Measurements from ENCODE around the gene OTUB1. TPM values are rescaled to one million over a fixed set of nuclear protein-coding genes. Genes with fewer than 3 reads are reported as not detected.

OTUB1 gene
- total and polyA plus RNA-seq, 2 of the 13 experiments (the other 11 are each of a cell fraction or from before 2014, with no cell fraction given), result 58.8 to 130 TPM

DNA sequence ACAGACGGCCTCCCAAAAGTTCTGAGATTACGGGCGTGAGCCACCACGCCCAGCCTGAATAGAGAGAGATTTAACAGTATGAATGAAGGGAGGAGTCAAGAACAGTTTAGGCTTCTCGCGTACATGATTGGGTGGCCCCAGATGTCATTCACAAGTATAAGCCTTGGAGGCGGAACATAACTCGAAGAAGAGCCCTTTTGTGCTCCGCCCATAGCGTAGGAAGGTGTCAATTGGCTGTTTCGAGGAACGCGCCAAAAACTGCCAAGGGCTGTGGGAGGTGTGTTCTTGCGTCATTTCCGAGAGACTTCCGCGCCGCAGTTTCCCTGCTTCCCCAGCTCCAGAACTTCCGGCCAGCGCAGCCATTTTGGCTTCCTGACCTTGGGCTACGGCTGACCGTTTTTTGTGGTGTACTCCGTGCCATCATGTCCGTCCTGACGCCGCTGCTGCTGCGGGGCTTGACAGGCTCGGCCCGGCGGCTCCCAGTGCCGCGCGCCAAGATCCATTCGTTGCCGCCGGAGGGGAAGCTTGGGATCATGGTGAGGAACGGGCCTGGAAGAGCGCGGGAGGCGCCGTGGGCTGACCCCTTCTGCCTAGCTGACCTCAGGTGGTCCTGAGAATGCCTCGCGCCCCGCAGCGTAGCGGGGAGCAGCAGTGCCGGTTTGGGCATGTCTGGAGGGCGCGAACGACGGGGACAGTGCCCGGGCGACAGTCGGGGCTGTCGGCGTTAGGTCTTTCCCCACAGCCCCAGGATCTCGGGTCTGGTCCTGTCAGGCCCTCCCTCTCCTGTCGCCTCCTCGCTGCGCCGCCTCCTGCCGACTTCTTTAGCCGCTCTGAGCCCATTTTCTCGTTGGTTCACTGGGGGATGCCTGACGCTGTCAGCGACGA is 11.7 kb upstream of the OTUB1 start, which contains the start of gene COX8A (continued):
- TF ChIP-seq ZC3H4 (CRISPR knock-in tag; IDR thresholded peaks at IDR 0.05; ENCODE audit: borderline replicate concordance) (no peak), SMC3 (IDR thresholded peaks at IDR 0.05; ENCODE audit: low read length) (no peak), MATR3 (CRISPR knock-in tag; IDR thresholded peaks at IDR 0.05) (no peak), SMARCC2 (IDR thresholded peaks at IDR 0.05) (no peak), NR2C2 (CRISPR knock-in tag; IDR thresholded peaks at IDR 0.05; ENCODE audit: borderline replicate concordance) (peak; percentile 66; the same call in 1 of the 2 replicates), CC2D1A (CRISPR knock-in tag; IDR thresholded peaks at IDR 0.05) (no peak), GATAD2A (CRISPR knock-in tag; IDR thresholded peaks at IDR 0.05) (peak; percentile 64), YY1 (IDR thresholded peaks at IDR 0.05; ENCODE audit: insufficient read depth, insufficient replicate concordance, low read depth, low read length) (peak; percentile 98), MXI1 (IDR thresholded peaks at IDR 0.05; ENCODE audit: borderline replicate concordance, low read depth, low read length) (peak; percentile 56; the same call in 1 of the 3 replicates), ZNF839 (CRISPR knock-in tag; IDR thresholded peaks at IDR 0.05; ENCODE audit: borderline replicate concordance) (no peak), MBNL3 (CRISPR knock-in tag; conservative IDR thresholded peaks at IDR 0.05) (no peak), CBFB (CRISPR knock-in tag; IDR thresholded peaks at IDR 0.05) (peak; percentile 50; the same call in 1 of the 2 replicates), SCMH1 (CRISPR knock-in tag; IDR thresholded peaks at IDR 0.05; ENCODE audit: borderline replicate concordance) (no peak), MEIS1 (CRISPR knock-in tag; IDR thresholded peaks at IDR 0.05; ENCODE audit: borderline replicate concordance) (no peak), TARDBP (CRISPR knock-in tag; IDR thresholded peaks at IDR 0.05) (peak; percentile 71; the same call in 1 of the 2 replicates), ZNF782 (CRISPR knock-in tag; IDR thresholded peaks at IDR 0.05; ENCODE audit: borderline replicate concordance) (peak; percentile 53; the same call in 1 of the 2 replicates), WIZ (CRISPR knock-in tag; IDR thresholded peaks at IDR 0.05) (no peak), FIP1L1 (IDR thresholded peaks at IDR 0.05; ENCODE audit: borderline replicate concordance, insufficient read depth, low read depth, low read length) (no peak), MAFG (CRISPR knock-in tag; IDR thresholded peaks at IDR 0.05) (no peak), SATB2 (CRISPR knock-in tag; IDR thresholded peaks at IDR 0.05) (no peak)
- TF ChIP-seq, protein P1, sequence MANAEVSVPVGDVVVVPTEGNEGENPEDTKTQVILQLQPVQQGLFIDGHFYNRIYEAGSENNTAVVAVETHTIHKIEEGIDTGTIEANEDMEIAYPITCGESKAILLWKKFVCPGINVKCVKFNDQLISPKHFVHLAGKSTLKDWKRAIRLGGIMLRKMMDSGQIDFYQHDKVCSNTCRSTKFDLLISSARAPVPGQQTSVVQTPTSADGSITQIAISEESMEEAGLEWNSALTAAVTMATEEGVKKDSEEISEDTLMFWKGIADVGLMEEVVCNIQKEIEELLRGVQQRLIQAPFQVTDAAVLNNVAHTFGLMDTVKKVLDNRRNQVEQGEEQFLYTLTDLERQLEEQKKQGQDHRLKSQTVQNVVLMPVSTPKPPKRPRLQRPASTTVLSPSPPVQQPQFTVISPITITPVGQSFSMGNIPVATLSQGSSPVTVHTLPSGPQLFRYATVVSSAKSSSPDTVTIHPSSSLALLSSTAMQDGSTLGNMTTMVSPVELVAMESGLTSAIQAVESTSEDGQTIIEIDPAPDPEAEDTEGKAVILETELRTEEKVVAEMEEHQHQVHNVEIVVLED (CRISPR knock-in tag; IDR thresholded peaks at IDR 0.05; ENCODE audit: borderline replicate concordance), result peak; percentile 66; the same call in 1 of the 2 replicates
- TF ChIP-seq, protein P2, sequence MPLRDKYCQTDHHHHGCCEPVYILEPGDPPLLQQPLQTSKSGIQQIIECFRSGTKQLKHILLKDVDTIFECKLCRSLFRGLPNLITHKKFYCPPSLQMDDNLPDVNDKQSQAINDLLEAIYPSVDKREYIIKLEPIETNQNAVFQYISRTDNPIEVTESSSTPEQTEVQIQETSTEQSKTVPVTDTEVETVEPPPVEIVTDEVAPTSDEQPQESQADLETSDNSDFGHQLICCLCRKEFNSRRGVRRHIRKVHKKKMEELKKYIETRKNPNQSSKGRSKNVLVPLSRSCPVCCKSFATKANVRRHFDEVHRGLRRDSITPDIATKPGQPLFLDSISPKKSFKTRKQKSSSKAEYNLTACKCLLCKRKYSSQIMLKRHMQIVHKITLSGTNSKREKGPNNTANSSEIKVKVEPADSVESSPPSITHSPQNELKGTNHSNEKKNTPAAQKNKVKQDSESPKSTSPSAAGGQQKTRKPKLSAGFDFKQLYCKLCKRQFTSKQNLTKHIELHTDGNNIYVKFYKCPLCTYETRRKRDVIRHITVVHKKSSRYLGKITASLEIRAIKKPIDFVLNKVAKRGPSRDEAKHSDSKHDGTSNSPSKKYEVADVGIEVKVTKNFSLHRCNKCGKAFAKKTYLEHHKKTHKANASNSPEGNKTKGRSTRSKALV (CRISPR knock-in tag; IDR thresholded peaks at IDR 0.05), result peak; percentile 73; the same call in 1 of the 2 replicates
- TF ChIP-seq, protein P3, sequence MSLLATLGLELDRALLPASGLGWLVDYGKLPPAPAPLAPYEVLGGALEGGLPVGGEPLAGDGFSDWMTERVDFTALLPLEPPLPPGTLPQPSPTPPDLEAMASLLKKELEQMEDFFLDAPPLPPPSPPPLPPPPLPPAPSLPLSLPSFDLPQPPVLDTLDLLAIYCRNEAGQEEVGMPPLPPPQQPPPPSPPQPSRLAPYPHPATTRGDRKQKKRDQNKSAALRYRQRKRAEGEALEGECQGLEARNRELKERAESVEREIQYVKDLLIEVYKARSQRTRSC (CRISPR knock-in tag; IDR thresholded peaks at IDR 0.05; ENCODE audit: low read depth), result no peak
- TF ChIP-seq, protein P4, sequence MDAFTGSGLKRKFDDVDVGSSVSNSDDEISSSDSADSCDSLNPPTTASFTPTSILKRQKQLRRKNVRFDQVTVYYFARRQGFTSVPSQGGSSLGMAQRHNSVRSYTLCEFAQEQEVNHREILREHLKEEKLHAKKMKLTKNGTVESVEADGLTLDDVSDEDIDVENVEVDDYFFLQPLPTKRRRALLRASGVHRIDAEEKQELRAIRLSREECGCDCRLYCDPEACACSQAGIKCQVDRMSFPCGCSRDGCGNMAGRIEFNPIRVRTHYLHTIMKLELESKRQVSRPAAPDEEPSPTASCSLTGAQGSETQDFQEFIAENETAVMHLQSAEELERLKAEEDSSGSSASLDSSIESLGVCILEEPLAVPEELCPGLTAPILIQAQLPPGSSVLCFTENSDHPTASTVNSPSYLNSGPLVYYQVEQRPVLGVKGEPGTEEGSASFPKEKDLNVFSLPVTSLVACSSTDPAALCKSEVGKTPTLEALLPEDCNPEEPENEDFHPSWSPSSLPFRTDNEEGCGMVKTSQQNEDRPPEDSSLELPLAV (CRISPR knock-in tag; conservative IDR thresholded peaks at IDR 0.05; ENCODE audit: low read depth), result no peak
